H1 (cell line): Measurements from ENCODE around the gene ADAMTS17. TPM values are rescaled to one million over a fixed set of nuclear protein-coding genes. Genes with fewer than 3 reads are reported as not detected.

Source experiments
- CEBPB ChIP-seq: IDR thresholded peaks from 2 replicates; pipeline ENCODE4 v1.6.1; 2012; ENCODE audit warnings: low read depth, low read length
- CHD7 ChIP-seq: fragments of 300-600 bp; sonication (generic); IDR thresholded peaks from 2 replicates; pipeline ENCODE4 v1.7.1; 2012; ENCODE audit warnings: low read length, moderate library complexity, mild to moderate bottlenecking, inconsistent platforms; ENCODE audit not compliant: insufficient replicate concordance
- HDAC2 ChIP-seq, 2 experiments: fragments of 300-600 bp in 1 of 2; sonication (generic) in 1 of 2; IDR thresholded peaks; 2 replicates each; pipeline ENCODE4 v1.6.1; 2011 to 2012; ENCODE audit warnings: low read depth in 2 of 2, low read length in 2 of 2, mild to moderate bottlenecking in 2 of 2, moderate library complexity in 2 of 2, borderline replicate concordance in 1 of 2, inconsistent platforms in 1 of 2
- KDM5A ChIP-seq: fragments of 200-600 bp; IDR thresholded peaks from 2 replicates; pipeline ENCODE4 v1.7.1; 2012; ENCODE audit warnings: mild to moderate bottlenecking, low read length, inconsistent platforms, mixed read lengths
- NANOG ChIP-seq: IDR thresholded peaks from 2 replicates; pipeline ENCODE4 v1.6.1; 2011; ENCODE audit warnings: low read length, low read depth, mild to moderate bottlenecking, inconsistent platforms; ENCODE audit not compliant: insufficient read depth, poor library complexity, severe bottlenecking
- SAP30 ChIP-seq: fragments of 300-600 bp; sonication (generic); IDR thresholded peaks from 2 replicates; pipeline ENCODE4 v1.7.1; 2012; ENCODE audit warnings: low read length, moderate library complexity, mild to moderate bottlenecking, inconsistent platforms; ENCODE audit not compliant: insufficient read depth, insufficient replicate concordance
- TBP ChIP-seq: IDR thresholded peaks from 2 replicates; pipeline ENCODE4 v1.6.1; 2011; ENCODE audit warnings: low read depth, low read length, improper control_type of control experiment
- YY1 ChIP-seq: IDR thresholded peaks from 2 replicates; pipeline ENCODE4 v1.6.1; 2011; ENCODE audit warnings: low read depth, mild to moderate bottlenecking, low read length
- polyA plus RNA-seq, 7 experiments: library from polyadenylated mRNA; depleted of rRNA in 3 of 7; stranded (reverse) in 5 of 7; unstranded in 2 of 7; fragments of >200 nt in 5 of 7; fragments of 200-250 nt in 2 of 7; gene quantifications; 1 replicate in 5 of 7; 2 replicates in 1 of 7; 4 replicates in 1 of 7; pipeline versions ENCODE4 v1.2.1 to v1.2.3, GENCODE V29; 2011 to 2013; ENCODE audit warnings: missing spikeins in 2 of 7, mixed read lengths in 2 of 7
- total RNA-seq: library from RNA; stranded (reverse); fragmentation: NEBNext Ultra II Directional; extraction: Animal tissue kit (Norgen Biotek cat#: 25700); gene quantifications from 2 replicates; pipeline ENCODE4 v1.2.1, GENCODE V29; 2021

The ADAMTS17 gene
- total and polyA plus RNA-seq, 2 of the 8 experiments (the other 6 are each of a cell fraction or from before 2014, with no cell fraction given): 0.51 to 1.7 TPM

- TF ChIP-seq CHD7 (no peak), YY1 (no peak), NANOG (no peak), KDM5A (no peak), CEBPB (no peak), HDAC2 (IDR thresholded peaks at IDR 0.05; ENCODE audit: borderline replicate concordance in 1 of 2, low read depth in 2 of 2, low read length in 2 of 2) (no peak), TBP (no peak), SAP30 (no peak)
These were observed 94.2 kb downstream of the ADAMTS17 start (continued) for GRCh38 chr15:100247228-100248225.
